Naive thymus-derived CD4-positive, alpha-beta T cell (primary cell): ENCODE results near the gene SCGB3A1. TPM values are rescaled to one million over a fixed set of nuclear protein-coding genes. Genes with fewer than 3 reads are reported as not detected.

Experiments used
- ATAC-seq: fragments of 150-1000 bp; cut with Tn5 transposase; 2 replicates; pipeline ENCODE4 v1.10.0; 2021; ENCODE audit warnings: mild to moderate bottlenecking, moderate library complexity
- CTCF ChIA-PET: fragments of 350-600 bp; sonication (Branson Sonifier 250); formaldehyde crosslinking; loops from one replicate; lab custom pipeline; 2021; ENCODE audit warnings: antibody characterized with exemption; lab: Charles Lee
- POLR2A ChIA-PET: fragments of 350-600 bp; sonication (Branson Sonifier 250); formaldehyde crosslinking; loops from one replicate; lab custom pipeline; 2021; ENCODE audit warnings: antibody characterized with exemption, inconsistent platforms; lab: Charles Lee
- DNase-seq, 9 donors: peaks; one replicate each; pipeline versions ENCODE4 v3.0.0 to v3.0.0-alpha.2; 2020 to 2022; ENCODE audit warnings: mixed read lengths in 1 of 9
- H3K27ac ChIP-seq: one replicate; pipeline ENCODE4 v1.7.0; 2013; ENCODE audit warnings: mild to moderate bottlenecking, low read depth, low read length, moderate library complexity
- H3K27me3 ChIP-seq, 2 donors: one replicate each; pipeline ENCODE4 v1.7.0; 2013; ENCODE audit warnings: low read length in 2 of 2, mild to moderate bottlenecking in 2 of 2, moderate library complexity in 2 of 2; ENCODE audit not compliant: control insufficient read depth in 2 of 2, insufficient read depth in 2 of 2
- H3K36me3 ChIP-seq, 3 experiments: 1 replicate in 2 of 3; 2 replicates in 1 of 3; pipeline ENCODE4 v1.7.0; 2013; ENCODE audit warnings: low read length in 3 of 3, mild to moderate bottlenecking in 3 of 3, moderate library complexity in 1 of 3; ENCODE audit not compliant: insufficient read depth in 3 of 3, control insufficient read depth in 2 of 3
- H3K4me1 ChIP-seq, 2 donors: one replicate each; pipeline ENCODE4 v1.7.0; 2013; ENCODE audit warnings: low read length in 2 of 2, mild to moderate bottlenecking in 2 of 2, moderate library complexity in 1 of 2; ENCODE audit not compliant: control insufficient read depth in 2 of 2, insufficient read depth in 2 of 2
- H3K4me3 ChIP-seq: 2 replicates; pipeline ENCODE4 v1.7.0; 2013; ENCODE audit warnings: mild to moderate bottlenecking, low read length
- H3K9me3 ChIP-seq, 3 experiments: 1 replicate in 2 of 3; 2 replicates in 1 of 3; pipeline ENCODE4 v1.7.0; 2013; ENCODE audit warnings: low read length in 3 of 3; ENCODE audit not compliant: control insufficient read depth in 2 of 3
- H3K27ac Mint-ChIP-seq, 9 donors: one replicate each; pipeline ENCODE4 v1.8.0; 2020 to 2022; ENCODE audit warnings: mixed read lengths in 9 of 9, mild to moderate bottlenecking in 8 of 9, moderate library complexity in 5 of 9, inconsistent platforms in 2 of 9
- H3K27me3 Mint-ChIP-seq, 5 donors: one replicate each; pipeline ENCODE4 v1.8.0; 2021 to 2022; ENCODE audit warnings: mixed read lengths in 5 of 5, mild to moderate bottlenecking in 1 of 5
- H3K36me3 Mint-ChIP-seq, 5 donors: one replicate each; pipeline ENCODE4 v1.8.0; 2020 to 2022; ENCODE audit warnings: mixed read lengths in 5 of 5, mild to moderate bottlenecking in 3 of 5, inconsistent platforms in 1 of 5
- H3K4me1 Mint-ChIP-seq, 7 donors: one replicate each; pipeline ENCODE4 v1.8.0; 2020 to 2022; ENCODE audit warnings: mixed read lengths in 7 of 7, mild to moderate bottlenecking in 3 of 7, inconsistent platforms in 1 of 7
- H3K4me3 Mint-ChIP-seq, 10 donors: one replicate each; pipeline ENCODE4 v1.8.0; 2020 to 2022; ENCODE audit warnings: mild to moderate bottlenecking in 10 of 10, mixed read lengths in 10 of 10, moderate library complexity in 6 of 10, inconsistent platforms in 2 of 10
- H3K9me3 Mint-ChIP-seq, 11 donors: one replicate each; pipeline ENCODE4 v1.8.0; 2020 to 2022; ENCODE audit warnings: mixed read lengths in 11 of 11, mild to moderate bottlenecking in 4 of 11, inconsistent platforms in 1 of 11, moderate library complexity in 1 of 11
- intact Hi-C, 2 donors: fragments of 100-400 bp; cut with micrococcal nuclease; formaldehyde crosslinking; loops; one replicate each; pipeline ENCODE4 v1.15.1; 2023
- polyA plus RNA-seq, 2 donors: library from polyadenylated mRNA; unstranded; fragments of 300-500 nt; fragmentation: Illumina TruSeq; gene quantifications; one replicate each; pipeline ENCODE4 v1.2.3, GENCODE V29; 2021
- total RNA-seq, 6 experiments: library from RNA in 5 of 6; stranded (reverse) in 5 of 6; gene quantifications; 1 replicate in 5 of 6; 2 replicates in 1 of 6; pipeline ENCODE4 v1.2.3 and lab custom pipeline; 2021 to 2026

The SCGB3A1 gene
- total and polyA plus RNA-seq, 7 experiments from 2014 or later: 24.3 TPM; not detected in 6

DNA sequence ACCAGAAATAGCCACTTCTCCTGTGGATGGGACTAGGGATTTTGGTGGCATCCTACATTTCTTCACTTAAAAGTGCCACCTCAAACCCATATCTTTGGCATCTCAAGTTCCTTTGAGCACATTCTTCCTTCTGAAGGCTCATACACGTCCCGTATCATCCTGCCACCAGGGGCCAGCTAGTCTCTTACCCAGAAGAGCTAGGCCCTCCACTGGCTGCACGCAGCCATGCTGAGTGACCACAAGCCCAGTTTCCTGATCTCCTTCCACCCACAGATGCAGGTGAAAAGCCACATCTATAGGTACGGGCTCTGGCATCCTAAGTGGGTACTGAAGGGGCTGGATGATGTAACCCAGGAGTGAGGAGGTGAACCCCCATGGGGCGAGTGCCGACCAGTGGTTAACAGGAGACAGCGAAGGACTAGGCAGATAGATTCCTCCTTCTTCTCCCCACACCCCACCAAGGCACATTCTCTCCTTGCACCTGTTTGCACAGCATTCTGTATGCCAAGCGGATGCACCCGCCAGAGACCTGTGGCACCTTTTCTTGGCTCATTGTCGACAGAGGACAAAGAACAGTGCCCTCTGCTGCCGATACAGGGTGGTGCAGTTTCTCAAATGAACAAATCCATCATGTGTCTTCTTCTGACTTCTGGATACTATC is 14.4 kb upstream of the SCGB3A1 start:
- ATAC-seq: peak; percentile 65
- no peaks in the 10 kb centered on the region for H3K36me3 ChIP-seq
- no peaks in the 10 kb centered on the region for H3K27me3 Mint-ChIP-seq
- H3K9me3 ChIP-seq: no peaks in the 10 kb centered on the region
- POLR2A ChIA-PET: no interaction called here
- H3K4me1 ChIP-seq: no peaks in the 10 kb centered on the region
- DNase-seq: peak in 8 of 9 donors; percentile 23 to 62 (median 52)
- intact Hi-C loops: loop anchor here in 1 of 2 donors (1.0 kb wide), 2 partner anchors 80 to 113 kb away; no protein-coding TSS in a partner anchor
- H3K4me3 Mint-ChIP-seq: no peak overlapping the region
- H3K4me3 ChIP-seq: no peak overlapping the region
- no peak overlapping the region for H3K27ac ChIP-seq
- CTCF ChIA-PET: no interaction called here
- H3K9me3 Mint-ChIP-seq: no peaks in the 10 kb centered on the region
- no peaks in the 10 kb centered on the region for H3K27me3 ChIP-seq
- no peak overlapping the region for H3K27ac Mint-ChIP-seq
- peaks cover 0 to 10% (median 0%) of the 10 kb centered on the region in 7 donors for H3K4me1 Mint-ChIP-seq
- H3K36me3 Mint-ChIP-seq: no peaks in the 10 kb centered on the region

DNA sequence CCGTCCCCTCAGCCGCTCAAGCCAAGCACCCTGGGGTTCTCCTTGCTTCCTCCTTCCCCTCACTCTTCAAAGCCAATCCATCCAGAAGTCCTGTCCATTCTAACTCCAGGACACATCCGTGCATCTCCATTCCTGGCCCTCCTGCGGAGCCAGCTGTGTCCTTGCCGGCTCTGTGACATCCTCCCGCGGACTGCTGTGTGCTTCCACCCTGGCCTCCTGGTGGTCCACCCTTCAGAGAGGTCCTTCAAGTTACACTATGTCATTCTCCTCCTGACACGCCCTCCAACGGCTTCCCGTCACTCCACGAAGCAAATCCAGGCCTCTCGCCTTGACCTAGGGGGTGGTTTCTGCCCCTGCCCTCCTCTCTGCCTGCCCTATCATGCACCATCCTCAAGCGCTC is 13.0 kb upstream of the SCGB3A1 start:
- Mint-ChIP-seq H3K27ac (no peak overlapping the region), H3K4me3 (no peak overlapping the region), H3K4me1 (peaks cover 0 to 10% (median 0%) of the 10 kb centered on the region in 7 donors), H3K27me3 (no peaks in the 10 kb centered on the region), H3K36me3 (no peaks in the 10 kb centered on the region), H3K9me3 (no peaks in the 10 kb centered on the region)
- Histone ChIP-seq H3K36me3 (no peaks in the 10 kb centered on the region), H3K4me1 (no peaks in the 10 kb centered on the region), H3K4me3 (no peak overlapping the region), H3K9me3 (no peaks in the 10 kb centered on the region), H3K27me3 (no peaks in the 10 kb centered on the region), H3K27ac (no peak overlapping the region)
- no peak for DNase-seq
- intact Hi-C loops: no loop called here
- no peak for ATAC-seq
- ChIA-PET CTCF (no interaction called here), POLR2A (no interaction called here)

DNA sequence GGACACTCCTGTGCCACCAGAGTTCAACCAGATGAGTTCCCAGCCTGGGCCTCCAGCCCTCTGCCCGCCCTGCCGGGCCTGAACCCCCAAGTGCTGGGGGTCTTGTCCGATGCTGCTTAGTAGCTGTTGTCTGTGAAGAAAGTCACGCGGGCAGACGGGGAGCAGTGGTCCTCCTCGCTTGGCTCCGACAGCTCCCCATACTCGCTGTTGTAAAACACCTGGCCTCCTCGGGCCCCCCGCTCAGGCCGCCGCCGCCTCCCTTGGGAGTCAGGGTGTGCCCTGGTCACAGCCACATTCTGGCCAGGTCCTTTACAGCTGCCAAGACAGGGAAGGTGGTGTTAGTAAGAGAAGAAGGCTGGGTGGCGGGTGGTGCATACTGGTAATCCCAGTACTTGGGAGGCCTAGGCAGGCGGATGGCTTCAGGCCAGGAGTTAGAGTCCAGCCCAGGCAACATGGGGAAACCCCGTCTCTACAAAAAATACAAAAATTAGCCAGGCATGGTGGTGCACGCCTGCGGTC is 11.8 kb upstream of the SCGB3A1 start:
- Mint-ChIP-seq H3K4me1 (peaks cover 0 to 10% (median 0%) of the 10 kb centered on the region in 7 donors), H3K27ac (no peak overlapping the region), H3K27me3 (no peaks in the 10 kb centered on the region), H3K4me3 (no peak overlapping the region), H3K9me3 (no peaks in the 10 kb centered on the region), H3K36me3 (no peaks in the 10 kb centered on the region)
- POLR2A ChIA-PET: no interaction called here
- intact Hi-C loops: no loop called here
- no peak for ATAC-seq
- Histone ChIP-seq H3K27ac (no peak overlapping the region), H3K9me3 (no peaks in the 10 kb centered on the region), H3K4me3 (no peak overlapping the region), H3K36me3 (no peaks in the 10 kb centered on the region), H3K27me3 (no peaks in the 10 kb centered on the region), H3K4me1 (no peaks in the 10 kb centered on the region)
- DNase-seq: no peak
- CTCF ChIA-PET: interaction anchor here (0.9 kb wide), 1 partner anchor 481 kb away, joined by 3 read pairs; no protein-coding TSS in a partner anchor

DNA sequence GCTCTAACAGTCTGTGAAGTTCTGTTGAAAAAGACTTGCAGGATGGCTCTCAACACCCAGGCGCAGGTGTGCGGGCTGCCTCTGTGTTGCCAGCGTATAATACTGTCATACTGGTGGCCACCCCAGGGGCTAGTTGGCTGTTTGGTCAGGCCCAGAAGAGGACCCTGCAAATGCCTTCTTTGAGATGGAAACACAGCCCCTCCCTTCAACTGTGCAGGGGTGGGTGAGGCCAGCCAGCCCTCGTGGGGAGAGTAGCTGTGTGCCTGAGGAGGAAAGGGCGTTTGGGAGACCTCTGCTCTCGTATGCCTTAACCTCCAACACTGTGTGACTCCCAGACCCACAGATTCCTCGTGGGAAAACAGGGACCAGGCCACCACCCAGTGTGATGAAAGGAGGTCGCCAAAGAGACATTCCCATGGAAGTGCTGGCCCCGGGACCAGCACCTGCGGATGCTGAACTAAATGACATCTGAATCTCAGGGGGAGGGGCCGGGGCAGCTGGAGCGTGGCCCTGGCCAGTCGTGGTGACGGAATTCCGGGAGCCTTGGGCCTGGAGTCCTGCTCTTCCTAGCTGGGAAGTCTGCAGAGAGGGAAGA is 11.3 kb upstream of the SCGB3A1 start:
- no peaks in the 10 kb centered on the region for H3K36me3 Mint-ChIP-seq
- H3K27ac Mint-ChIP-seq: no peak overlapping the region
- ChIA-PET CTCF (interaction anchor here (0.6 to 0.9 kb wide), 2 partner anchors 289 to 482 kb away, joined by 3 read pairs; no protein-coding TSS in a partner anchor), POLR2A (no interaction called here)
- no peaks in the 10 kb centered on the region for H3K9me3 Mint-ChIP-seq
- ATAC-seq (no peak), DNase-seq (no peak)
- H3K27me3 Mint-ChIP-seq: no peaks in the 10 kb centered on the region
- H3K4me1 Mint-ChIP-seq: peaks cover 0 to 10% (median 0%) of the 10 kb centered on the region in 7 donors
- intact Hi-C loops: no loop called here
- no peak overlapping the region for H3K27ac ChIP-seq
- no peak overlapping the region for H3K4me3 Mint-ChIP-seq
- H3K4me3 ChIP-seq: no peak overlapping the region
- H3K36me3 ChIP-seq: no peaks in the 10 kb centered on the region
- H3K27me3 ChIP-seq: no peaks in the 10 kb centered on the region
- no peaks in the 10 kb centered on the region for H3K9me3 ChIP-seq
- no peaks in the 10 kb centered on the region for H3K4me1 ChIP-seq

DNA sequence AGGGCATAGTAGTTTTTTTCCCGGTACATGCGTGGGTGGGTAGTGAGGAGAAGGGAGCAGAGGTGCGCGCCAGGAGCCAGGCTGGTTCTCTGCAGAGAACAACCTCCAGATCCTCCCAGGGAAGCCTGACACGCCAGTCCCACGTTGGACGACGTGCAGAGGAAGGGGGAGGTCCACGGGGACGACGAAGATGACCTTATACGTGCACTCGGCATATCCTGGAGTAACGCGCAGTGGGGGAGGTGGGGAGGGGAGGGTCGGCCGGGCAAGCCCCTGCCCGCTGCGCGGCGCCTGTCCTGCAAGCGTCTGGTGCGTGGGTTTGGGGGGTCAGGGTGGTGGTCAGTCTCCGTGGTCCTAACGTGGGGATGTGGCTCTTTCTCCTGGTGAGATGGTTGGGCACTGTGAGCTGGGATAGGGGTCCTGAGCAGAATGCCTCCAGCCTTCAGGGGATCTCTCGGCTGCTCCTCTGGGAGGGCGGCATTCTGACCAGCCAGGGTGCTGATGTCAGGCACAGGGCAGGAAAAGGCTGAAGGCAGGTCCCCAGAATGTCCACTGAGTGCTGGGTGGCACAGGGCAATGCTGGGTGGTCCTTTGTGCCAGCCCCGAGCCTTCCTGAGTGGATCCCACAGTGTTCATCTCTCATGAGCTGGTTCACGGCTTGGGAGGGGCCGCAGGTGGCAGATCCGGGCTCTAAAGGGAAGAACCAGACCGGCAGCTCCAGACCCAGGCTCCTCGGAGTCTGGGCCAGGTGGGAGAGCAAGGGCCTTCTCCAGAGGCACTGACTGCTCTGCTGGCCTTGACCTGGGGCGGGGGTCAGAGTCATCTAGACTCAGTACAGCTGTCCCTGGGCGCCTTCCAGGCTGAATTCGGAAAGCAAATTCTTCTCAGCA is 10.5 kb upstream of the SCGB3A1 start:
- H3K4me3 Mint-ChIP-seq: no peak overlapping the region
- POLR2A ChIA-PET: no interaction called here
- H3K4me1 ChIP-seq: no peaks in the 10 kb centered on the region
- intact Hi-C loops: no loop called here
- H3K27ac ChIP-seq: no peak overlapping the region
- H3K4me3 ChIP-seq: no peak overlapping the region
- H3K27me3 ChIP-seq: no peaks in the 10 kb centered on the region
- H3K36me3 Mint-ChIP-seq: no peaks in the 10 kb centered on the region
- H3K9me3 Mint-ChIP-seq: no peaks in the 10 kb centered on the region
- no peaks in the 10 kb centered on the region for H3K9me3 ChIP-seq
- H3K36me3 ChIP-seq: no peaks in the 10 kb centered on the region
- peaks cover 0 to 10% (median 0%) of the 10 kb centered on the region in 7 donors for H3K4me1 Mint-ChIP-seq
- H3K27ac Mint-ChIP-seq: no peak overlapping the region
- ATAC-seq: no peak
- H3K27me3 Mint-ChIP-seq: no peaks in the 10 kb centered on the region
- CTCF ChIA-PET: interaction anchor here (0.6 kb wide), 1 partner anchor 290 kb away, joined by 3 read pairs; no protein-coding TSS in a partner anchor
- no peak for DNase-seq

DNA sequence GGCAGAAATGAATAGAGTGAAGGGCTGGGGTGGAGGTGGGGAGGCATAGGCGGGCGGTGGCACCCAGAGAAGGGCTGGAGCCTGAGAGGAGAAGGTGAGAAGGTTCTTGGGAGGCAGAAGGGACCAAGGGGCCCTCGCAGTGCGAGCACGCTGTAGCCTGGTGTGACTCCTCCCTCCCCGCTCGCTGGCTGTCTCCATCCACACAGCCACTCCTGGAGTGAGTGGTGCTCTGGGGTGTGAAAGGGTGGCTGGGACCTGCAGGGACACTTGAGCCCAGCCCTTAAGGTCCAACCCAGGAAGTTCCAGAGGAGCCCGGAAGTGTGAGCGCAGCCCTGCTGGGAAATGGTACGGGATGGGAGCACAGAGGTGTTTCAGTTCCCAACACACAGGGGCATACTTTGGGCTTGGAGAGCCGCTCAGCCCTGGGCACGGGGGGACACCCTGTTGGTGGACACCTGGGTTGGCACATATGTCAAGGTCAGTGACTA is 9.3 kb upstream of the SCGB3A1 start:
- no peak overlapping the region for H3K4me3 Mint-ChIP-seq
- H3K9me3 Mint-ChIP-seq: no peaks in the 10 kb centered on the region
- no peaks in the 10 kb centered on the region for H3K36me3 Mint-ChIP-seq
- H3K36me3 ChIP-seq: no peaks in the 10 kb centered on the region
- ATAC-seq (no peak), DNase-seq (no peak)
- ChIA-PET CTCF (no interaction called here), POLR2A (no interaction called here)
- H3K27me3 Mint-ChIP-seq: no peaks in the 10 kb centered on the region
- no peak overlapping the region for H3K27ac ChIP-seq
- no peaks in the 10 kb centered on the region for H3K4me1 ChIP-seq
- peaks cover 0 to 2% (median 0%) of the 10 kb centered on the region in 7 donors for H3K4me1 Mint-ChIP-seq
- no peaks in the 10 kb centered on the region for H3K9me3 ChIP-seq
- no peak overlapping the region for H3K27ac Mint-ChIP-seq
- H3K27me3 ChIP-seq: no peaks in the 10 kb centered on the region
- intact Hi-C loops: no loop called here
- H3K4me3 ChIP-seq: no peak overlapping the region
